T-helper 17 cell (primary cell): ENCODE measurements around the gene ADAMTS5. TPM values are rescaled to one million over a fixed set of nuclear protein-coding genes. Genes with fewer than 3 reads are reported as not detected.

Experiments
- ATAC-seq: fragments of 150-1000 bp; cut with Tn5 transposase; 2 replicates; pipeline ENCODE4 v1.10.0; 2021; ENCODE audit warnings: mild to moderate bottlenecking, moderate library complexity
- DNase-seq, 3 donors: peaks; one replicate each; pipeline versions ENCODE4 v3.0.0 to v3.0.0-alpha.2; 2020 to 2021
- H3K9me3 ChIP-seq: one replicate; pipeline ENCODE4 v1.7.0; 2013; ENCODE audit warnings: low read length, mild to moderate bottlenecking; ENCODE audit not compliant: control insufficient read depth, poor library complexity, severe bottlenecking
- H3K27ac Mint-ChIP-seq: one replicate; pipeline ENCODE4 v1.8.0; 2022; ENCODE audit warnings: mild to moderate bottlenecking, moderate library complexity, mixed read lengths
- H3K27me3 Mint-ChIP-seq: one replicate; pipeline ENCODE4 v1.8.0; 2022; ENCODE audit warnings: mixed read lengths
- H3K36me3 Mint-ChIP-seq: one replicate; pipeline ENCODE4 v1.8.0; 2022; ENCODE audit warnings: low read depth, mixed read lengths
- H3K4me1 Mint-ChIP-seq: one replicate; pipeline ENCODE4 v1.8.0; 2022; ENCODE audit warnings: mild to moderate bottlenecking, mixed read lengths
- H3K4me3 Mint-ChIP-seq: one replicate; pipeline ENCODE4 v1.8.0; 2022; ENCODE audit warnings: mild to moderate bottlenecking, moderate library complexity, mixed read lengths
- total RNA-seq, 4 donors: library from RNA in 2 of 4; stranded (reverse) in 2 of 4; gene quantifications; one replicate each; pipeline ENCODE4 v1.2.3 and lab custom pipeline; 2022 to 2026

The ADAMTS5 gene
- total RNA-seq, 2 donors from 2014 or later: not detected

- ATAC-seq: no peak
- Mint-ChIP-seq H3K36me3 (no peaks in the 10 kb centered on the region), H3K27me3 (peaks cover 6% of the 10 kb centered on the region), H3K27ac (no peak overlapping the region), H3K4me3 (no peak overlapping the region), H3K4me1 (no peaks in the 10 kb centered on the region)
- DNase-seq: no peak
- no peaks in the 10 kb centered on the region for H3K9me3 ChIP-seq
Observed at GRCh38 chr21:26939601-26940111, 27.2 kb downstream of the ADAMTS5 start.

DNA sequence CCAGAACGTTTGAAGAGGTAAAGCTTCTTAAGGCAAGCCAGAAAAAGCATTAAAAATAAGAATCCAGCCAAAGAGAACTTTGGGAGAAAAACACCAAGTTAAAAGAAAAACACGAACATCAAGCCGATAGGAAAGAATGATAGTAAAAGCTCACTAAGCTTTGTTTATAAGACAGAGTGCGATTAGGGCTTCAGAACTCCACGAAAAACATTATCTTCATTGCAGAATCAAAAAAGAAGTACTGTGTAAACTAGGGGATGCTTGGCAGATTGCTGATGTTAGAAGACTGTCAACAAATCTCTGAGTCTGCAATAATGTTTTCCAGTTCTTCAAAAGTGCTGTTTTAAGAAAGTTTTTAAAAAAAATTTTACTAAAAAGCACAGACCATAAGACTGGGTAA lies 30.2 kb downstream of the ADAMTS5 start:
- peaks cover 10% of the 10 kb centered on the region for H3K27me3 Mint-ChIP-seq
- no peaks in the 10 kb centered on the region for H3K36me3 Mint-ChIP-seq
- no peak for DNase-seq
- no peak overlapping the region for H3K4me3 Mint-ChIP-seq
- no peak overlapping the region for H3K27ac Mint-ChIP-seq
- no peaks in the 10 kb centered on the region for H3K4me1 Mint-ChIP-seq
- ATAC-seq: no peak
- no peaks in the 10 kb centered on the region for H3K9me3 ChIP-seq

GRCh38 chr21:26935977-26936376 lies 30.9 kb downstream of the ADAMTS5 start:
- no peak for ATAC-seq
- DNase-seq: no peak
- no peaks in the 10 kb centered on the region for H3K4me1 Mint-ChIP-seq
- H3K9me3 ChIP-seq: no peaks in the 10 kb centered on the region
- no peak overlapping the region for H3K4me3 Mint-ChIP-seq
- peaks cover 10% of the 10 kb centered on the region for H3K27me3 Mint-ChIP-seq
- H3K27ac Mint-ChIP-seq: no peak overlapping the region
- H3K36me3 Mint-ChIP-seq: no peaks in the 10 kb centered on the region

DNA sequence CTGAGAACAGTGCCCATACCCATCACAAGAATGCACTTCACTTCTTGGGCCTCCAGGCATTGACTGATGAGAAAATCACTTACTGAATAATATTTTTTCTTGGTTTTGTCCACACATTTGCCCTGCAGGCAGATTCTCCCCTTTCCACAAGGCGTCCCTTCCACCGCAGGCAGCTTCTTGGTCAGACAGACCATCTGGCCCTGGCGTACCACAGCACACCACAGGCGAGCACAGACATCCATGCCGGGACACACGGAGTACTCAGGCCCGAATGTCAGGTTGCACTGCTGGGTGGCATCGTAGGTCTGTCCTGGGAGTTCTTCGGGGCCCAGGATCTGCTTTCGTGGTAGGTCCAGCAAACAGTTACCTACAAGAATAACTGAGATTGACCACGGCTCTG lies 32.5 kb downstream of the ADAMTS5 start:
- H3K4me3 Mint-ChIP-seq: no peak overlapping the region
- peaks cover 10% of the 10 kb centered on the region for H3K27me3 Mint-ChIP-seq
- H3K27ac Mint-ChIP-seq: no peak overlapping the region
- ATAC-seq (no peak), DNase-seq (no peak)
- H3K9me3 ChIP-seq: no peaks in the 10 kb centered on the region
- H3K36me3 Mint-ChIP-seq: no peaks in the 10 kb centered on the region
- H3K4me1 Mint-ChIP-seq: no peaks in the 10 kb centered on the region

- H3K4me1 Mint-ChIP-seq: no peaks in the 10 kb centered on the region
- no peak overlapping the region for H3K27ac Mint-ChIP-seq
- no peaks in the 10 kb centered on the region for H3K9me3 ChIP-seq
- H3K27me3 Mint-ChIP-seq: peaks cover 10% of the 10 kb centered on the region
- no peak for DNase-seq
- no peak for ATAC-seq
- no peak overlapping the region for H3K4me3 Mint-ChIP-seq
- no peaks in the 10 kb centered on the region for H3K36me3 Mint-ChIP-seq
Observed at GRCh38 chr21:26933448-26933847, 33.4 kb downstream of the ADAMTS5 start.

DNA sequence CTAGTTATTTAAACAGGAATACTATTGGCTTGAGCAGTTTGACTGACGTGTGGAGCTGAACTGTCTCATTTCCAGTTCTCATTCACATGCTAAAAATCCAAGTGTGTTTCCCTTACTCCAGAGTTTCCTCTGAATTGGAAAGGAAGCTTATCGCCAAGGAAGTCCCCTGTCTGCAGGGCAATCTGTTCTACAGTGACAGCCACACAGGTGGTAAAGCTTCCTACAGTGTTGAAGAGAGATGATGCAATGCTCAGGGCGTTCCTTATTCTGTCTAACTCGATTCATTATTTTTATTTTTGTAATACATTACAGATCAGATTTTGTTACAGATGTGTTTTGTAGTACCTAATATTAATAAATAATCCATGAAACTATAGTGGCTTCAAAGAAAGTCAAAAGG lies 41.3 kb downstream of the ADAMTS5 start:
- Mint-ChIP-seq H3K27ac (no peak overlapping the region), H3K27me3 (no peaks in the 10 kb centered on the region), H3K4me3 (no peak overlapping the region), H3K4me1 (no peaks in the 10 kb centered on the region), H3K36me3 (no peaks in the 10 kb centered on the region)
- DNase-seq (no peak), ATAC-seq (no peak)
- H3K9me3 ChIP-seq: no peaks in the 10 kb centered on the region

GRCh38 chr21:26925122-26925521 lies 41.8 kb downstream of the ADAMTS5 start:
- Mint-ChIP-seq H3K27ac (no peak overlapping the region), H3K36me3 (no peaks in the 10 kb centered on the region), H3K4me3 (no peak overlapping the region), H3K27me3 (no peaks in the 10 kb centered on the region), H3K4me1 (no peaks in the 10 kb centered on the region)
- DNase-seq (no peak), ATAC-seq (no peak)
- no peaks in the 10 kb centered on the region for H3K9me3 ChIP-seq

- Mint-ChIP-seq H3K27ac (no peak overlapping the region), H3K27me3 (no peaks in the 10 kb centered on the region), H3K36me3 (no peaks in the 10 kb centered on the region), H3K4me1 (no peaks in the 10 kb centered on the region), H3K4me3 (no peak overlapping the region)
- DNase-seq (no peak), ATAC-seq (no peak)
- H3K9me3 ChIP-seq: no peaks in the 10 kb centered on the region
Observed at GRCh38 chr21:26923986-26924385, 42.9 kb downstream of the ADAMTS5 start.

DNA sequence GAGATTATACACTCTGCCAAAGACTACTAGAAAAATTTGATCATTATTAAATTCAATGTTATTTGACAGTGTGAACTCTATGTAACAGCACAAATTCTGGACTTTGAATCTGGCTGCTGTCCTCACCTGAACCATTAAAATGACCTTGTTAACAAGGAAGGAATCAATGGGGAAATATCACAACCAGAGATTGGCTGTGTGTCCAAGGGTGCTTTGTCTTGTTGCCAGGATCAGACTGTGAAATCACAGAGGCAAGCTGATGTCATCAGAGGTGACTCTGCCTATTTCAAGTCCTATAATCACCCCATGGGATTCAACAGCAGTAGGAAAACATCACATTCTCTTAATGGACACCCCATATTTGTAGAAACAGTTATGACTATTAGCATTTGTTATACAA lies 46.8 kb downstream of the ADAMTS5 start:
- H3K27ac Mint-ChIP-seq: no peak overlapping the region
- H3K27me3 Mint-ChIP-seq: no peaks in the 10 kb centered on the region
- H3K4me3 Mint-ChIP-seq: no peak overlapping the region
- ATAC-seq (no peak), DNase-seq (no peak)
- no peaks in the 10 kb centered on the region for H3K4me1 Mint-ChIP-seq
- H3K9me3 ChIP-seq: no peaks in the 10 kb centered on the region
- H3K36me3 Mint-ChIP-seq: no peaks in the 10 kb centered on the region

DNA sequence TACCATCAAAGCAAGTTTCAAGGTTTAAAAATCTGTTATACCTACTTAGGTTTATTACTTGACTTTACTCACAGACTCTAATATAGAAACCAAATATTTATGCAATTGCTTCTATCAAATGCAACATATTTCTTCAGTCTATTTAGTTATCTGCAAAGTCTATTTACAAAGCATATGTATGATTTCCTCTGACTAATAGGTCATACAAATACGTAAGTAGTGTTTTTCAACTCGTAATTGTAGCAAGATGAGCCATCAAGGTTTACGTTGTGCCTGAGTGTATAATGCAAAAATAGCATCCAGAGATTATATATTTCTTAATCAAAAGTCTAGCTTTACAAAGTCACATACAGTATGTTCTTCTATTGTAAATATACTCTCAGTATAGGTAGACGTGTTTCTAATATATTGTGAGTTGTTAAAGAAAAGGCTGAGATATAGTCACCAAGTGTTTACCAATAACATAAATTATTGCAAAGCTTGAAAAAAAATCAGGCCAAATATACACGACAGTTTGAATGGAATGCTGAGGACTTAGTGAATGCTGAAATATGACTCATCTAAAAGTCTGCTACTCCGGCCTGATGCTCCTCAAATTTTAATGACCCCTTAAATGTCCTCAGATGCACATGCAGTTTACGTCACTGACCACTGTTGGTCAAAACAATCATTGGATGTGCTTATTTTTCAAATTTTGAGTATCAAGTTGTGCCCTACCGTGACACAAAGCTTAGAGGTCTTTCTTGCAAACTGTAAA lies 48.4 kb downstream of the ADAMTS5 start:
- no peaks in the 10 kb centered on the region for H3K4me1 Mint-ChIP-seq
- no peaks in the 10 kb centered on the region for H3K9me3 ChIP-seq
- no peaks in the 10 kb centered on the region for H3K27me3 Mint-ChIP-seq
- H3K36me3 Mint-ChIP-seq: no peaks in the 10 kb centered on the region
- H3K27ac Mint-ChIP-seq: no peak overlapping the region
- DNase-seq (no peak), ATAC-seq (no peak)
- H3K4me3 Mint-ChIP-seq: no peak overlapping the region

DNA sequence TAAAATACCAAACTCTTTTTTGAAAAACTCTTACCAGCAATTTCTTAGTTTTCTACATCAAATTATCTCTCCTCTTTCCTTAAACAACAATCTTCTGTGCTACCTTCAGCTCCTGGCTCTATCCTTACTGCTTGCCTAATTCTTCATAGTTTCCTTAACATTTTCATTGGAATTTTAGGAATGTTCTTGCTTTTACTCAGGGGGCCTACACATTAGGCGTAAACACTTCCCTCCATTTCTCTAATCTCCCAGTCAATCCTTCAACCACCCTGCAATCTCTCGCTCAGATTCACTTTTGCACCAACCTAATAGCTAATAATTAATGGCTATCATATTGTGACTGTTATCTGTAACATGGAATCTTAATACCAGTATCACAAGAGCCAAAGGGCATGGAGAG lies 50.1 kb downstream of the ADAMTS5 start:
- H3K27ac Mint-ChIP-seq: no peak overlapping the region
- H3K36me3 Mint-ChIP-seq: no peaks in the 10 kb centered on the region
- H3K9me3 ChIP-seq: no peaks in the 10 kb centered on the region
- no peak for ATAC-seq
- no peaks in the 10 kb centered on the region for H3K4me1 Mint-ChIP-seq
- no peak for DNase-seq
- no peaks in the 10 kb centered on the region for H3K27me3 Mint-ChIP-seq
- no peak overlapping the region for H3K4me3 Mint-ChIP-seq

- DNase-seq (no peak), ATAC-seq (no peak)
- H3K4me1 Mint-ChIP-seq: no peaks in the 10 kb centered on the region
- no peak overlapping the region for H3K4me3 Mint-ChIP-seq
- no peaks in the 10 kb centered on the region for H3K27me3 Mint-ChIP-seq
- H3K36me3 Mint-ChIP-seq: no peaks in the 10 kb centered on the region
- no peaks in the 10 kb centered on the region for H3K9me3 ChIP-seq
- H3K27ac Mint-ChIP-seq: no peak overlapping the region
Observed at GRCh38 chr21:26914557-26914956, 52.3 kb downstream of the ADAMTS5 start.

DNA sequence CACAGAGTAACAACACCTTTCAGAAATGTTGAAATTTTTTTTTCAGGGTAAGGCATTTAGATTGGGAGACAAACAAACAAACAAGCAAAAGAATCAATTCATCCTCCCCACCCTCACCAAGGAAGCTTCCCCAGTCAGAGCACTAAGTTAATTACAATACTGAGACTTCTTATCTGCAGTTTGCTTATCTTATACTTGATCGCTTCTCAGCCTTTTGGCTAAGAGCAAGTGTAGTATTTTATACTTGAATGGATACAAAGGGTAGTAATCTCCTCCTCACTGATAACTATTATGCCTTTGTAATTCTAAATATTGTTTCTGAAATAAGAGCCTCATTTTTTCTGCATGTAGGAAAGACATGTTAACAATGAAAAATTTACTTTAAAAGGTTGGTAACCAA lies 54.4 kb downstream of the ADAMTS5 start:
- Mint-ChIP-seq H3K27me3 (no peaks in the 10 kb centered on the region), H3K36me3 (no peaks in the 10 kb centered on the region), H3K27ac (no peak overlapping the region)

DNA sequence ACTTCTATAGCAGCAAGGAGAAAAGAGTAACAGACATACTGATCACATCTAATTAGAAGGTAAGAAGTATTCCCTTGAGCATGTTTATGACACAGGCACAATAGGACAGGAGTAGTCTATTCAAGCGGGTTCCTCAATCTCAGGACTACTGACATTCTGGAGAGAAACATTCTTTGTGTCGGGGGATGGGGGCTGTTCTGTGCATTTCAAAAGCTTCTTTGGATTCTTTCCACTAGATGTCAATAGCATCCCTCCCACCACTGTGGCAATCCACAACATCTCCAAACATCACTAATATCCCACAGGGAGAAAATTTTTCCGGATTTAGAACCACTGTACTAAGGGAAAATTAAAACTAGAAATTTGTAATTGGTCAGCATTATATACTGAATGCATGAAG lies 56.9 kb downstream of the ADAMTS5 start:
- H3K36me3 Mint-ChIP-seq: no peaks in the 10 kb centered on the region
- DNase-seq (no peak), ATAC-seq (no peak)
- no peak overlapping the region for H3K27ac Mint-ChIP-seq
- H3K4me3 Mint-ChIP-seq: no peak overlapping the region
- no peaks in the 10 kb centered on the region for H3K27me3 Mint-ChIP-seq
- no peaks in the 10 kb centered on the region for H3K4me1 Mint-ChIP-seq
- H3K9me3 ChIP-seq: no peaks in the 10 kb centered on the region

More for the DNA sequence above, 54.4 kb downstream of the ADAMTS5 start:
- H3K9me3 ChIP-seq: no peaks in the 10 kb centered on the region
- DNase-seq (no peak), ATAC-seq (no peak)
- Mint-ChIP-seq H3K4me1 (no peaks in the 10 kb centered on the region), H3K4me3 (no peak overlapping the region)
